WTC11 (cell line): Measurements from ENCODE around the gene LCNL1. TPM values are rescaled to one million over a fixed set of nuclear protein-coding genes. Genes with fewer than 3 reads are reported as not detected.
A peak's percentile ranks its signal among the peaks of the same experiment; 100 is the strongest.

Experiments
- CTCF ChIP-seq: fragments of 200-600 bp; IDR thresholded peaks from 2 replicates; pipeline ENCODE4 v1.8.0; 2022; ENCODE audit warnings: antibody characterized with exemption
- E2F5 ChIP-seq: sonication (generic); formaldehyde crosslinking; IDR thresholded peaks from 2 replicates; pipeline ENCODE4 v1.8.1; 2022; ENCODE audit warnings: mild to moderate bottlenecking, moderate library complexity, missing genetic modification reagents
- ETV6 ChIP-seq: sonication (generic); formaldehyde crosslinking; IDR thresholded peaks from 2 replicates; pipeline ENCODE4 v1.8.1; 2022; ENCODE audit warnings: mild to moderate bottlenecking, missing genetic modification reagents
- GRHL2 ChIP-seq: fragments of 250-450 bp; sonication (Bioruptor Pico); IDR thresholded peaks from 2 replicates; pipeline ENCODE4 v1.8.0; 2022; ENCODE audit warnings: mild to moderate bottlenecking, moderate library complexity; ENCODE audit not compliant: insufficient replicate concordance, severe bottlenecking
- GTF2I ChIP-seq: fragments of 250-450 bp; sonication (Bioruptor Pico); conservative IDR thresholded peaks from 2 replicates; pipeline ENCODE4 v1.4.0; 2021; ENCODE audit warnings: mild to moderate bottlenecking
- IRF2 ChIP-seq: sonication (generic); formaldehyde crosslinking; IDR thresholded peaks from 2 replicates; pipeline ENCODE4 v1.8.0; 2022; ENCODE audit warnings: low read depth, missing genetic modification reagents, borderline replicate concordance
- MAX ChIP-seq: sonication (generic); formaldehyde crosslinking; IDR thresholded peaks from 2 replicates; pipeline ENCODE4 v1.8.0; 2022; ENCODE audit warnings: mild to moderate bottlenecking, missing genetic modification reagents
- MYBL2 ChIP-seq: sonication (generic); formaldehyde crosslinking; IDR thresholded peaks from 2 replicates; pipeline ENCODE4 v1.8.1; 2023; ENCODE audit warnings: mild to moderate bottlenecking, moderate library complexity, missing genetic modification reagents
- NFATC4 ChIP-seq: fragments of 250-450 bp; sonication (Bioruptor Pico); IDR thresholded peaks from 2 replicates; pipeline ENCODE4 v1.9.0; 2021; ENCODE audit warnings: mild to moderate bottlenecking
- NFE2L1 ChIP-seq: sonication (generic); formaldehyde crosslinking; IDR thresholded peaks from 2 replicates; pipeline ENCODE4 v1.8.1; 2023; ENCODE audit warnings: missing genetic modification reagents
- NFYB ChIP-seq: sonication (generic); formaldehyde crosslinking; conservative IDR thresholded peaks from 2 replicates; pipeline ENCODE4 v1.8.0; 2022; ENCODE audit warnings: low read depth, missing genetic modification reagents
- PREB ChIP-seq: sonication (generic); formaldehyde crosslinking; IDR thresholded peaks from 2 replicates; pipeline ENCODE4 v1.8.1; 2022; ENCODE audit warnings: mild to moderate bottlenecking, missing genetic modification reagents, moderate library complexity, borderline replicate concordance
- RELA ChIP-seq: sonication (generic); formaldehyde crosslinking; IDR thresholded peaks from 2 replicates; pipeline ENCODE4 v1.8.1; 2022; ENCODE audit warnings: missing genetic modification reagents, mild to moderate bottlenecking, borderline replicate concordance
- SMAD4 ChIP-seq: sonication (generic); formaldehyde crosslinking; IDR thresholded peaks from 2 replicates; pipeline ENCODE4 v1.8.0; 2022; ENCODE audit warnings: mild to moderate bottlenecking, missing genetic modification reagents
- SP1 ChIP-seq: sonication (generic); formaldehyde crosslinking; conservative IDR thresholded peaks from 2 replicates; pipeline ENCODE4 v1.8.1; 2022; ENCODE audit warnings: missing genetic modification reagents
- TEAD4 ChIP-seq: sonication (generic); formaldehyde crosslinking; IDR thresholded peaks from 2 replicates; pipeline ENCODE4 v1.8.0; 2022; ENCODE audit warnings: mild to moderate bottlenecking, missing genetic modification reagents
- TP53 ChIP-seq: sonication (generic); formaldehyde crosslinking; IDR thresholded peaks from 2 replicates; pipeline ENCODE4 v1.8.1; 2023; ENCODE audit warnings: mild to moderate bottlenecking, missing genetic modification reagents
- ZBTB21 ChIP-seq: sonication (generic); formaldehyde crosslinking; IDR thresholded peaks from 2 replicates; pipeline ENCODE4 v1.8.1; 2023; ENCODE audit warnings: mild to moderate bottlenecking, missing genetic modification reagents, borderline replicate concordance
- ZNF263 ChIP-seq: sonication (generic); formaldehyde crosslinking; IDR thresholded peaks from 2 replicates; pipeline ENCODE4 v1.8.1; 2022; ENCODE audit warnings: low read depth, mild to moderate bottlenecking, moderate library complexity, missing genetic modification reagents
- ZNF532 ChIP-seq: fragments of 250-450 bp; sonication (Bioruptor Pico); IDR thresholded peaks from 2 replicates; pipeline ENCODE4 v1.9.0; 2021; ENCODE audit warnings: mild to moderate bottlenecking, borderline replicate concordance
- total RNA-seq: library from RNA; stranded (reverse); gene quantifications from 3 replicates; pipeline ENCODE4 v1.2.3, GENCODE V29; 2021
- TF ChIP-seq, protein P1 (sequence below): sonication (generic); formaldehyde crosslinking; conservative IDR thresholded peaks from 2 replicates; pipeline ENCODE4 v1.8.1; 2022; ENCODE audit warnings: mild to moderate bottlenecking, missing genetic modification reagents
- TF ChIP-seq, protein P2 (sequence below): sonication (generic); formaldehyde crosslinking; IDR thresholded peaks from 2 replicates; pipeline ENCODE4 v1.8.1; 2023; ENCODE audit warnings: mild to moderate bottlenecking, missing genetic modification reagents, moderate library complexity
- TF ChIP-seq, protein P3 (sequence below): sonication (generic); formaldehyde crosslinking; IDR thresholded peaks from 2 replicates; pipeline ENCODE4 v1.8.1; 2022; ENCODE audit warnings: low read depth, mild to moderate bottlenecking, moderate library complexity, missing genetic modification reagents, borderline replicate concordance
- TF ChIP-seq, protein P4 (sequence below): sonication (generic); formaldehyde crosslinking; IDR thresholded peaks from 2 replicates; pipeline ENCODE4 v1.8.1; 2023; ENCODE audit warnings: mild to moderate bottlenecking, moderate library complexity, missing genetic modification reagents

The LCNL1 gene
- total RNA-seq, 1 experiment from 2014 or later: 0.50 TPM

DNA sequence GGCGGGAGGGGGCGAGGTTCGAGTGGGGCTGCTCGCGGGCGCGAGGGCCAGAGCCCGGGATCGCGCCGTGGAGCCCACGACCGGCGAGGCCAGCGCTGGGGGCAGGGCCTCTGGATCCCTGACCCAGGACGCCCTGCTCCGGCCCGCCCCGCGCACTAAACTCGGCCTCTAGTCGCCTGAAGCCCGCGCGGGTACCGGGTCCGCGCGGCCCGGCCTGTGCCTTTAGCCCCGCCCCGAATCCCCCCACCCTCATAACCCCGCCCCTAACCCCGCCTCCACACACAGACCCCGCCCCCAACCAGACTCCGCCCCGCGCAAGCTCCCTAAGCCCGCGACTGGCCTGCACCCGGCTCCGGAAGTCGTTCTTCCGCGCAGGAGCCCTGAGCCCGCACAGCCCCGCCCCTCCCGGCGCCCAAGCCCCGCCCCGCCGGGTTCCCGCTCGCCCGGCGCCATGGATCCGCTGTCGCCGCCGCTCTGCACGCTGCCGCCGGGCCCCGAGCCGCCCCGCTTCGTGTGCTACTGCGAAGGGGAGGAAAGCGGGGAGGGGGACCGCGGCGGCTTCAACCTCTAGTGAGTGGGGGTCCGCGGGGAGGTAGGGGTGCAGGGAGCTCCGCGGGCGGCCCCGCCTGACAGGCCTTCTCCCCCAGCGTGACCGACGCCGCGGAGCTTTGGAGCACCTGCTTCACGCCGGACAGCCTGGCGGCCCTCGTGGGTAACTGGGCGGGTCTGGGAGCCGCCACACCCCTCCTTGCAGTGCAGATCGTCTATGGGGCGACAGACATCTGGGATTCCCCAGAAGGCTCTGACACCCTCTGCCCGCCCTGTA lies 9.4 kb downstream of the LCNL1 start, which contains the start of gene PAXX (continued):
- no peak for TF ChIP-seq IRF2 (CRISPR knock-in tag)
- no peak for TF ChIP-seq RELA (CRISPR knock-in tag)
- no peak for TF ChIP-seq CTCF
- TF ChIP-seq SP1 (CRISPR knock-in tag): peak; percentile 84
- no peak for TF ChIP-seq SMAD4 (CRISPR knock-in tag)
- TF ChIP-seq NFATC4 (CRISPR knock-in tag): no peak
- no peak for TF ChIP-seq ZBTB21 (CRISPR knock-in tag)
- no peak for TF ChIP-seq GTF2I (CRISPR knock-in tag)
- no peak for TF ChIP-seq ZNF263 (CRISPR knock-in tag)
- TF ChIP-seq, protein P1, sequence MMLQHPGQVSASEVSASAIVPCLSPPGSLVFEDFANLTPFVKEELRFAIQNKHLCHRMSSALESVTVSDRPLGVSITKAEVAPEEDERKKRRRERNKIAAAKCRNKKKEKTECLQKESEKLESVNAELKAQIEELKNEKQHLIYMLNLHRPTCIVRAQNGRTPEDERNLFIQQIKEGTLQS (CRISPR knock-in tag): no peak
- no peak for TF ChIP-seq NFYB (CRISPR knock-in tag)
- TF ChIP-seq, protein P2, sequence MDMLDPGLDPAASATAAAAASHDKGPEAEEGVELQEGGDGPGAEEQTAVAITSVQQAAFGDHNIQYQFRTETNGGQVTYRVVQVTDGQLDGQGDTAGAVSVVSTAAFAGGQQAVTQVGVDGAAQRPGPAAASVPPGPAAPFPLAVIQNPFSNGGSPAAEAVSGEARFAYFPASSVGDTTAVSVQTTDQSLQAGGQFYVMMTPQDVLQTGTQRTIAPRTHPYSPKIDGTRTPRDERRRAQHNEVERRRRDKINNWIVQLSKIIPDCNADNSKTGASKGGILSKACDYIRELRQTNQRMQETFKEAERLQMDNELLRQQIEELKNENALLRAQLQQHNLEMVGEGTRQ (CRISPR knock-in tag): no peak
- no peak for TF ChIP-seq PREB (CRISPR knock-in tag)
- peak; percentile 65; the same call in 1 of the 2 replicates for TF ChIP-seq MYBL2
- TF ChIP-seq, protein P3, sequence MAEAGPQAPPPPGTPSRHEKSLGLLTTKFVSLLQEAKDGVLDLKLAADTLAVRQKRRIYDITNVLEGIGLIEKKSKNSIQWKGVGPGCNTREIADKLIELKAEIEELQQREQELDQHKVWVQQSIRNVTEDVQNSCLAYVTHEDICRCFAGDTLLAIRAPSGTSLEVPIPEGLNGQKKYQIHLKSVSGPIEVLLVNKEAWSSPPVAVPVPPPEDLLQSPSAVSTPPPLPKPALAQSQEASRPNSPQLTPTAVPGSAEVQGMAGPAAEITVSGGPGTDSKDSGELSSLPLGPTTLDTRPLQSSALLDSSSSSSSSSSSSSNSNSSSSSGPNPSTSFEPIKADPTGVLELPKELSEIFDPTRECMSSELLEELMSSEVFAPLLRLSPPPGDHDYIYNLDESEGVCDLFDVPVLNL (CRISPR knock-in tag): peak; percentile 61; the same call in 1 of the 2 replicates
- no peak for TF ChIP-seq ZNF532 (CRISPR knock-in tag)
- no peak for TF ChIP-seq TEAD4 (CRISPR knock-in tag)
- TF ChIP-seq, protein P4, sequence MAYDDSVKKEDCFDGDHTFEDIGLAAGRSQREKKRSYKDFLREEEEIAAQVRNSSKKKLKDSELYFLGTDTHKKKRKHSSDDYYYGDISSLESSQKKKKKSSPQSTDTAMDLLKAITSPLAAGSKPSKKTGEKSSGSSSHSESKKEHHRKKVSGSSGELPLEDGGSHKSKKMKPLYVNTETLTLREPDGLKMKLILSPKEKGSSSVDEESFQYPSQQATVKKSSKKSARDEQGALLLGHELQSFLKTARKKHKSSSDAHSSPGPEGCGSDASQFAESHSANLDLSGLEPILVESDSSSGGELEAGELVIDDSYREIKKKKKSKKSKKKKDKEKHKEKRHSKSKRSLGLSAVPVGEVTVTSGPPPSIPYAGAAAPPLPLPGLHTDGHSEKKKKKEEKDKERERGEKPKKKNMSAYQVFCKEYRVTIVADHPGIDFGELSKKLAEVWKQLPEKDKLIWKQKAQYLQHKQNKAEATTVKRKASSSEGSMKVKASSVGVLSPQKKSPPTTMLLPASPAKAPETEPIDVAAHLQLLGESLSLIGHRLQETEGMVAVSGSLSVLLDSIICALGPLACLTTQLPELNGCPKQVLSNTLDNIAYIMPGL (CRISPR knock-in tag): peak; percentile 44; the same call in 1 of the 2 replicates
- no peak for TF ChIP-seq GRHL2 (CRISPR knock-in tag)
- no peak for TF ChIP-seq NFE2L1
- no peak for TF ChIP-seq E2F5 (CRISPR knock-in tag)
- no peak for TF ChIP-seq ETV6 (CRISPR knock-in tag)
- TF ChIP-seq TP53: no peak
- TF ChIP-seq MAX: peak; percentile 75
